ENCODE results near the gene ITGA11. TPM values are rescaled to one million over a fixed set of nuclear protein-coding genes. Genes with fewer than 3 reads are reported as not detected.

Gene ITGA11
- total and polyA plus RNA-seq, 2 experiments from 2014 or later, result 0.03 to 0.40 TPM

DNA sequence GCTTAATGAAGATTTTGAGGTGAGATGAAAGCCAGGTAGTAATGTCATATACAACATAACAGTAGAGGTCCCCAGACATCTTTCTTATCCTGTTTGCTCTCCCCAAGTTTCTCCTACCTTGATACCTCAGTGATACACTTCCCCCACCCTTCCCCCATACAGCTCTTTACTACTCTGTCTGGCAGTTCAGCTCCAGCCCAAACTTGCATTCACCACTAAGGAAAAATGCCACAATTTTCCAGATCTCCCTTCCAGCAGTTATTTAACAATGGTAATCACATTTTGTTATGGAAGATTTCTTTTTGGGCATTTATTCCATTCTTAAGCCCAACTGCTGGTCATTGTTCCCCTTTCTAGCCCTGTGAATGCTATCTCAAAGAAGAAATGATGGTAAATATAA, 34.9 kb upstream of the ITGA11 start:
- Histone ChIP-seq H3K27me3 (ENCODE audit: insufficient read depth) (no peaks in the 10 kb centered on the region), H3F3A (replicated peaks; ENCODE audit: low read depth) (no peaks in the 10 kb centered on the region), H3K4me1 (ENCODE audit: insufficient read depth) (no peaks in the 10 kb centered on the region), H2AFZ (no peak overlapping the region), H3K27ac (ENCODE audit: low read depth) (no peak overlapping the region), H3K4me2 (no peak overlapping the region), H3K79me2 (replicated peaks; ENCODE audit: insufficient read depth) (no peaks in the 10 kb centered on the region), H3K9me2 (ENCODE audit: insufficient read depth) (peaks cover 6% of the 10 kb centered on the region; the same call in 1 of the 2 replicates), H4K20me1 (replicated peaks; ENCODE audit: insufficient read depth) (no peaks in the 10 kb centered on the region), H3K4me3 (no peak overlapping the region), H3K36me3 (ENCODE audit: insufficient read depth) (no peaks in the 10 kb centered on the region)
- no peak for ATAC-seq
- TF ChIP-seq POLR2AphosphoS5 (IDR thresholded peaks at IDR 0.05; ENCODE audit: low read depth) (no peak), CREB1 (CRISPR knock-in tag; IDR thresholded peaks at IDR 0.05; ENCODE audit: low read depth) (no peak)
- TF ChIP-seq, protein P1, sequence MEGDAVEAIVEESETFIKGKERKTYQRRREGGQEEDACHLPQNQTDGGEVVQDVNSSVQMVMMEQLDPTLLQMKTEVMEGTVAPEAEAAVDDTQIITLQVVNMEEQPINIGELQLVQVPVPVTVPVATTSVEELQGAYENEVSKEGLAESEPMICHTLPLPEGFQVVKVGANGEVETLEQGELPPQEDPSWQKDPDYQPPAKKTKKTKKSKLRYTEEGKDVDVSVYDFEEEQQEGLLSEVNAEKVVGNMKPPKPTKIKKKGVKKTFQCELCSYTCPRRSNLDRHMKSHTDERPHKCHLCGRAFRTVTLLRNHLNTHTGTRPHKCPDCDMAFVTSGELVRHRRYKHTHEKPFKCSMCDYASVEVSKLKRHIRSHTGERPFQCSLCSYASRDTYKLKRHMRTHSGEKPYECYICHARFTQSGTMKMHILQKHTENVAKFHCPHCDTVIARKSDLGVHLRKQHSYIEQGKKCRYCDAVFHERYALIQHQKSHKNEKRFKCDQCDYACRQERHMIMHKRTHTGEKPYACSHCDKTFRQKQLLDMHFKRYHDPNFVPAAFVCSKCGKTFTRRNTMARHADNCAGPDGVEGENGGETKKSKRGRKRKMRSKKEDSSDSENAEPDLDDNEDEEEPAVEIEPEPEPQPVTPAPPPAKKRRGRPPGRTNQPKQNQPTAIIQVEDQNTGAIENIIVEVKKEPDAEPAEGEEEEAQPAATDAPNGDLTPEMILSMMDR (conservative IDR thresholded peaks at IDR 0.05; ENCODE audit: low read depth in 2 of 2), result peak in 1 of 2 experiments; percentile 22; a peak in 2 of 4 replicates
- peaks cover 3% of the 10 kb centered on the region; the same call in 1 of the 3 replicates for H3K4me1 Mint-ChIP-seq
- DNase-seq (ENCODE audit: low spot score), result peak; percentile 9
- peaks cover 8% of the 10 kb centered on the region for H3K27me3 Mint-ChIP-seq (ENCODE audit: insufficient read depth, low read depth, poor library complexity)
- H3K36me3 Mint-ChIP-seq (ENCODE audit: low read depth), result no peaks in the 10 kb centered on the region
- no peaks in the 10 kb centered on the region for H3K9me3 Mint-ChIP-seq
- no peak overlapping the region for H3K27ac Mint-ChIP-seq
- H3K4me3 Mint-ChIP-seq, result no peak overlapping the region

DNA sequence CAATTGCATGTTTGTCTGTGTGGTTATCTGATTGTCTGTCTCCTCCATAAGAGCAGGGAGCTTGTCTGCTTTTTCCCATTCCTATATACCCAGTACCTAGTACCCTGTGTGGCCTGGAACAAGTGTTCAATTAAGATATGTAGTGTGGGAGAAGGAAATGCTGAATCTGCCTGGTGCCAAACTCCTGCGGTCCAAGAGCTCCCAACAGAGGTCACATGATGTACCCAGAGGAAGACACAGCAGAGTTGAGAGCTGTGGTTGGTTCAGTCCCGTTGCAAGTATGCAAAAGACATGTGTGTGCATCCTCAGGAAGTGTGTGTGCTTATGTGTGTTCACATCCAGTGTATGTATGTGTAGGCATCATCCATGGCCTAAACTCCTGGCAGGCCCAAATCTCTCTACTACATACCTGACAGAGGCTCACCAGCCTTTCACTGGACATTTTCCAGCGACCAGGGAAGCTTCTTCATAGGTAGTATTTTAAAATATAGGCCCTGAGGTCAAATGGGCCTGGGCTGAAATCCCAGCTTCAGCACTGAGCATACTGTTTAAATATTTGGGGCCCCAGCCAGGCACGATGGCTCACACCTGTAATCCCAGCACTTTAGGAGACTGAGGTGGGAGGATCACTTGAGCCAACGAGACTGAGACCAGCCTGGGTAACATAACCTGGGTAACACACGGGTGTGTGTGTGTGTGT, 34.0 kb upstream of the ITGA11 start:
- Histone ChIP-seq H2AFZ (no peak overlapping the region), H3K36me3 (ENCODE audit: insufficient read depth) (no peaks in the 10 kb centered on the region), H3K79me2 (replicated peaks; ENCODE audit: insufficient read depth) (no peaks in the 10 kb centered on the region), H3K4me3 (no peak overlapping the region), H3K9me2 (ENCODE audit: insufficient read depth) (peaks cover 6% of the 10 kb centered on the region; the same call in 1 of the 2 replicates), H3K27me3 (ENCODE audit: insufficient read depth) (no peaks in the 10 kb centered on the region), H3K4me2 (no peak overlapping the region), H3F3A (replicated peaks; ENCODE audit: low read depth) (no peaks in the 10 kb centered on the region), H3K4me1 (ENCODE audit: insufficient read depth) (no peaks in the 10 kb centered on the region), H3K27ac (ENCODE audit: low read depth) (no peak overlapping the region), H4K20me1 (replicated peaks; ENCODE audit: insufficient read depth) (no peaks in the 10 kb centered on the region)
- H3K36me3 Mint-ChIP-seq (ENCODE audit: low read depth), result no peaks in the 10 kb centered on the region
- ATAC-seq, result no peak
- no peaks in the 10 kb centered on the region for H3K9me3 Mint-ChIP-seq
- no peak overlapping the region for H3K4me3 Mint-ChIP-seq
- DNase-seq (ENCODE audit: low spot score), result no peak
- no peak overlapping the region for H3K27ac Mint-ChIP-seq
- peaks cover 10% of the 10 kb centered on the region for H3K27me3 Mint-ChIP-seq (ENCODE audit: insufficient read depth, low read depth, poor library complexity)
- H3K4me1 Mint-ChIP-seq, result peaks cover 3% of the 10 kb centered on the region; the same call in 1 of the 3 replicates
- TF ChIP-seq, protein P2, sequence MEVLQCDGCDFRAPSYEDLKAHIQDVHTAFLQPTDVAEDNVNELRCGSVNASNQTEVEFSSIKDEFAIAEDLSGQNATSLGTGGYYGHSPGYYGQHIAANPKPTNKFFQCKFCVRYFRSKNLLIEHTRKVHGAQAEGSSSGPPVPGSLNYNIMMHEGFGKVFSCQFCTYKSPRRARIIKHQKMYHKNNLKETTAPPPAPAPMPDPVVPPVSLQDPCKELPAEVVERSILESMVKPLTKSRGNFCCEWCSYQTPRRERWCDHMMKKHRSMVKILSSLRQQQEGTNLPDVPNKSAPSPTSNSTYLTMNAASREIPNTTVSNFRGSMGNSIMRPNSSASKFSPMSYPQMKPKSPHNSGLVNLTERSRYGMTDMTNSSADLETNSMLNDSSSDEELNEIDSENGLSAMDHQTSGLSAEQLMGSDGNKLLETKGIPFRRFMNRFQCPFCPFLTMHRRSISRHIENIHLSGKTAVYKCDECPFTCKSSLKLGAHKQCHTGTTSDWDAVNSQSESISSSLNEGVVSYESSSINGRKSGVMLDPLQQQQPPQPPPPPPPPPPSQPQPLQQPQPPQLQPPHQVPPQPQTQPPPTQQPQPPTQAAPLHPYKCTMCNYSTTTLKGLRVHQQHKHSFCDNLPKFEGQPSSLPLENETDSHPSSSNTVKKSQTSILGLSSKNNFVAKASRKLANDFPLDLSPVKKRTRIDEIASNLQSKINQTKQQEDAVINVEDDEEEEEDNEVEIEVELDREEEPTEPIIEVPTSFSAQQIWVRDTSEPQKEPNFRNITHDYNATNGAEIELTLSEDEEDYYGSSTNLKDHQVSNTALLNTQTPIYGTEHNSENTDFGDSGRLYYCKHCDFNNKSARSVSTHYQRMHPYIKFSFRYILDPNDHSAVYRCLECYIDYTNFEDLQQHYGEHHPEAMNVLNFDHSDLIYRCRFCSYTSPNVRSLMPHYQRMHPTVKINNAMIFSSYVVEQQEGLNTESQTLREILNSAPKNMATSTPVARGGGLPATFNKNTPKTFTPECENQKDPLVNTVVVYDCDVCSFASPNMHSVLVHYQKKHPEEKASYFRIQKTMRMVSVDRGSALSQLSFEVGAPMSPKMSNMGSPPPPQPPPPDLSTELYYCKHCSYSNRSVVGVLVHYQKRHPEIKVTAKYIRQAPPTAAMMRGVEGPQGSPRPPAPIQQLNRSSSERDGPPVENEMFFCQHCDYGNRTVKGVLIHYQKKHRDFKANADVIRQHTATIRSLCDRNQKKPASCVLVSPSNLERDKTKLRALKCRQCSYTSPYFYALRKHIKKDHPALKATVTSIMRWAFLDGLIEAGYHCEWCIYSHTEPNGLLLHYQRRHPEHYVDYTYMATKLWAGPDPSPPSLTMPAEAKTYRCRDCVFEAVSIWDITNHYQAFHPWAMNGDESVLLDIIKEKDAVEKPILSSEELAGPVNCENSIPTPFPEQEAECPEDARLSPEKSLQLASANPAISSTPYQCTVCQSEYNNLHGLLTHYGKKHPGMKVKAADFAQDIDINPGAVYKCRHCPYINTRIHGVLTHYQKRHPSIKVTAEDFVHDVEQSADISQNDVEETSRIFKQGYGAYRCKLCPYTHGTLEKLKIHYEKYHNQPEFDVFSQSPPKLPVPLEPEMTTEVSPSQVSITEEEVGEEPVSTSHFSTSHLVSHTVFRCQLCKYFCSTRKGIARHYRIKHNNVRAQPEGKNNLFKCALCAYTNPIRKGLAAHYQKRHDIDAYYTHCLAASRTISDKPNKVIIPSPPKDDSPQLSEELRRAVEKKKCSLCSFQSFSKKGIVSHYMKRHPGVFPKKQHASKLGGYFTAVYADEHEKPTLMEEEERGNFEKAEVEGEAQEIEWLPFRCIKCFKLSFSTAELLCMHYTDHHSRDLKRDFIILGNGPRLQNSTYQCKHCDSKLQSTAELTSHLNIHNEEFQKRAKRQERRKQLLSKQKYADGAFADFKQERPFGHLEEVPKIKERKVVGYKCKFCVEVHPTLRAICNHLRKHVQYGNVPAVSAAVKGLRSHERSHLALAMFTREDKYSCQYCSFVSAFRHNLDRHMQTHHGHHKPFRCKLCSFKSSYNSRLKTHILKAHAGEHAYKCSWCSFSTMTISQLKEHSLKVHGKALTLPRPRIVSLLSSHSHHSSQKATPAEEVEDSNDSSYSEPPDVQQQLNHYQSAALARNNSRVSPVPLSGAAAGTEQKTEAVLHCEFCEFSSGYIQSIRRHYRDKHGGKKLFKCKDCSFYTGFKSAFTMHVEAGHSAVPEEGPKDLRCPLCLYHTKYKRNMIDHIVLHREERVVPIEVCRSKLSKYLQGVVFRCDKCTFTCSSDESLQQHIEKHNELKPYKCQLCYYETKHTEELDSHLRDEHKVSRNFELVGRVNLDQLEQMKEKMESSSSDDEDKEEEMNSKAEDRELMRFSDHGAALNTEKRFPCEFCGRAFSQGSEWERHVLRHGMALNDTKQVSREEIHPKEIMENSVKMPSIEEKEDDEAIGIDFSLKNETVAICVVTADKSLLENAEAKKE (CRISPR knock-in tag; IDR thresholded peaks at IDR 0.05), result no peak
- TF ChIP-seq EZH2 (IDR thresholded peaks at IDR 0.05; ENCODE audit: low read depth, unreplicated experiment) (no peak), NANOG (IDR thresholded peaks at IDR 0.05; ENCODE audit: borderline replicate concordance) (no peak), STAT1 (IDR thresholded peaks at IDR 0.05; ENCODE audit: unreplicated experiment) (no peak), ZNF114 (CRISPR knock-in tag; IDR thresholded peaks at IDR 0.05) (no peak)
- TF ChIP-seq, protein P3, sequence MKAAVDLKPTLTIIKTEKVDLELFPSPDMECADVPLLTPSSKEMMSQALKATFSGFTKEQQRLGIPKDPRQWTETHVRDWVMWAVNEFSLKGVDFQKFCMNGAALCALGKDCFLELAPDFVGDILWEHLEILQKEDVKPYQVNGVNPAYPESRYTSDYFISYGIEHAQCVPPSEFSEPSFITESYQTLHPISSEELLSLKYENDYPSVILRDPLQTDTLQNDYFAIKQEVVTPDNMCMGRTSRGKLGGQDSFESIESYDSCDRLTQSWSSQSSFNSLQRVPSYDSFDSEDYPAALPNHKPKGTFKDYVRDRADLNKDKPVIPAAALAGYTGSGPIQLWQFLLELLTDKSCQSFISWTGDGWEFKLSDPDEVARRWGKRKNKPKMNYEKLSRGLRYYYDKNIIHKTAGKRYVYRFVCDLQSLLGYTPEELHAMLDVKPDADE (IDR thresholded peaks at IDR 0.05), result no peak

All from GM23338 (cell line).